ENCODE measurements around the gene C1orf167.
A peak's percentile ranks its signal among the peaks of the same experiment; 100 is the strongest.

The C1orf167 gene

GRCh38 chr1:11783556-11783955 is 21.6 kb downstream of the C1orf167 start:
- DNase-seq, result no peak

GRCh38 chr1:11784256-11784992 is 22.4 kb downstream of the C1orf167 start:
- peak in 2 of 56 donors; percentile 43 to 61 for DNase-seq

- peak in 38 of 56 donors; percentile 7 to 71 (median 28) for DNase-seq
Observed at GRCh38 chr1:11784993-11785769, 23.2 kb downstream of the C1orf167 start.

GRCh38 chr1:11786168-11786567 is 24.2 kb downstream of the C1orf167 start:
- DNase-seq, result no peak

- peak in 1 of 56 donors; percentile 23 for DNase-seq
Observed at GRCh38 chr1:11787251-11787803, 25.3 kb downstream of the C1orf167 start.

- no peak for DNase-seq
Observed at GRCh38 chr1:11787804-11788436, 25.9 kb downstream of the C1orf167 start.

GRCh38 chr1:11788549-11789053 is 26.6 kb downstream of the C1orf167 start:
- DNase-seq, result no peak

- DNase-seq, result no peak
Observed at GRCh38 chr1:11789126-11790067, 27.4 kb downstream of the C1orf167 start.

GRCh38 chr1:11790101-11790879 is 28.3 kb downstream of the C1orf167 start:
- no peak for DNase-seq

GRCh38 chr1:11790880-11791715 is 29.1 kb downstream of the C1orf167 start:
- peak in 39 of 56 donors; percentile 7 to 59 (median 31) for DNase-seq

GRCh38 chr1:11792106-11792505 is 30.1 kb downstream of the C1orf167 start:
- DNase-seq, result peak in 1 of 56 donors; percentile 13

- DNase-seq, result no peak
Observed at GRCh38 chr1:11793819-11794218, 31.8 kb downstream of the C1orf167 start.

GRCh38 chr1:11794446-11795237 is 32.6 kb downstream of the C1orf167 start:
- DNase-seq, result no peak

GRCh38 chr1:11795238-11795890 is 33.4 kb downstream of the C1orf167 start:
- DNase-seq, result no peak

- DNase-seq, result no peak
Observed at GRCh38 chr1:11796036-11796828, 34.2 kb downstream of the C1orf167 start.

GRCh38 chr1:11797525-11798216 is 35.7 kb downstream of the C1orf167 start:
- DNase-seq, result no peak

All from nucleus accumbens (tissue), 56 donors.